Muscle of leg (tissue), 11 donors: ENCODE measurements around the gene PIGS. TPM values are rescaled to one million over a fixed set of nuclear protein-coding genes. Genes with fewer than 3 reads are reported as not detected.

Source experiments
- DNase-seq: peaks from one replicate; pipeline ENCODE4 v3.0.0; 2013
- H3K27ac ChIP-seq: one replicate; pipeline ENCODE4 v1.5.1; 2013; ENCODE audit warnings: mild to moderate bottlenecking, low read length, control low read depth
- H3K27me3 ChIP-seq: one replicate; pipeline ENCODE4 v1.6.1; 2013; ENCODE audit warnings: low read length; ENCODE audit not compliant: control insufficient read depth, insufficient read depth
- H3K36me3 ChIP-seq: one replicate; pipeline ENCODE4 v1.6.1; 2013; ENCODE audit warnings: low read length; ENCODE audit not compliant: control insufficient read depth, insufficient read depth
- H3K4me1 ChIP-seq: one replicate; pipeline ENCODE4 v1.6.1; 2013; ENCODE audit warnings: low read length; ENCODE audit not compliant: control insufficient read depth, insufficient read depth
- H3K4me3 ChIP-seq: one replicate; pipeline ENCODE4 v1.5.1; 2013; ENCODE audit warnings: low read length, control low read depth
- H3K9me3 ChIP-seq: replicated peaks from 2 replicates; pipeline ENCODE4 v1.6.1; 2013; ENCODE audit warnings: low read depth, low read length; ENCODE audit not compliant: control insufficient read depth
- WGBS: methylation state at CpG from one replicate; pipeline ENCODE4 v1.1.5; 2013; ENCODE audit warnings: missing lambda C conversion rate; ENCODE audit not compliant: insufficient coverage; 5-methylcytosine and 5-hydroxymethylcytosine counted together
- polyA plus RNA-seq, 8 donors: library from polyadenylated mRNA; unstranded; fragments of 120-200 nt; gene quantifications; one replicate each; pipeline versions ENCODE4 v1.2.1 to v1.2.3, GENCODE V29; 2013; ENCODE audit warnings: inconsistent platforms in 1 of 8, low replicate concordance in 1 of 8; ENCODE audit not compliant: insufficient read length in 8 of 8, insufficient read depth in 1 of 8
- total RNA-seq: library from RNA; stranded (reverse); fragments of 120-200 nt; gene quantifications from one replicate; pipeline ENCODE4 v1.2.4, GENCODE V29; 2013

Gene PIGS
- total and polyA plus RNA-seq, 9 donors, result 29.4 to 57.3 (median 44.7) TPM

DNA sequence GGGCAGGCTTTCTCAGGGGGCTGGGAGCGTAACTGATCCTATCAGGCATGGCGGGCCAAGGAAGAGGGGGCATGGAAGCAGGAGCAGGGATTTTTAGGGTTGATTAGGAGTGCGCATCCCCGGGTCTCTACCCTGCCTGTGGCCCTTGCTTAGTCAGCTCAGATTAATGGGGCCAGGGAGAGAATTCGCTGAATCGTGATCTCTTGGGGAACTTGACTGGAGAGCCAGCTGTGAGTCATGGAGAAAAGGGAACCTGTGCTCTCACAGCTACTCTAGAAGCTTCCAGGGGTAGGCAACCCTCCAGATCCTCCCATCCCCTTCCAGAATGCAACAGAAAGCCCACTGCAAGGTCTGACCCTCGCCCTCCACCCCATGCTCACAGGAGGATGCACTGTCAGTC, 61.5 kb downstream of the PIGS start:
- DNase-seq, result peak; percentile 56
- WGBS, result 50% methylated on average over 4 of the region's 7 CpGs
- Histone ChIP-seq H3K4me3 (no peak overlapping the region), H3K27ac (no peak overlapping the region), H3K9me3 (no peaks in the 10 kb centered on the region), H3K4me1 (no peaks in the 10 kb centered on the region), H3K27me3 (peaks cover 70% of the 10 kb centered on the region), H3K36me3 (no peaks in the 10 kb centered on the region)

DNA sequence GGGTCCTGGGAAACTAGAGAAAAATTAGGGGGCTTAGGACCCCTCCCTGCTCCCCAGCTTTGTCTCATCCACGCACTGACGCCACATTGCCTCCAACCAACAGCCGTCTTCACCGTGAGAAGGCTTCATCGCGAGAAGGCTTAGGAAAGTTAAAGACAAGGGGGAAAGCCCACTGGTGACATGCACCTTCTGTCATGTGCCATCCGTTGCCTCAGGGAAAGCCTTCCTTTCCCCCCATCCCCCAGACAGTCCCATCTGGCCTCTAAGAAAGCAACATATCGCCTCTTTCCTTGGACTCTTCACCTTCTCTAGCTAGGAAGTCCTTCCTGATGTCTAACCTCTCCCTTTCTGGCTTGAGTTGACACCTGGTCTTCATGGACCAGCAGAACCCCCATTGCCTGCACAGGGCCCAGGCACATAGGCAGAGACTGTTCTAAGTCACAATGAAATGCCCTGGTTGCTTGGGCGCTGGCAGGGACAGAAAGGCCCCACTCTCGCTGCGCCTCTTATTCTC, 63.1 kb downstream of the PIGS start:
- Histone ChIP-seq H3K4me3 (no peak overlapping the region), H3K9me3 (no peaks in the 10 kb centered on the region), H3K36me3 (no peaks in the 10 kb centered on the region), H3K27ac (no peak overlapping the region), H3K27me3 (peaks cover 59% of the 10 kb centered on the region), H3K4me1 (no peaks in the 10 kb centered on the region)
- 65% methylated on average over 4 of the region's 11 CpGs for WGBS
- DNase-seq, result no peak

- Histone ChIP-seq H3K27me3 (peaks cover 59% of the 10 kb centered on the region), H3K4me3 (no peak overlapping the region), H3K9me3 (no peaks in the 10 kb centered on the region), H3K27ac (no peak overlapping the region), H3K4me1 (no peaks in the 10 kb centered on the region), H3K36me3 (no peaks in the 10 kb centered on the region)
- WGBS, result 18% methylated on average over 18 of the region's 24 CpGs
- DNase-seq, result no peak
Observed at GRCh38 chr17:28507567-28508203, 63.6 kb downstream of the PIGS start.

DNA sequence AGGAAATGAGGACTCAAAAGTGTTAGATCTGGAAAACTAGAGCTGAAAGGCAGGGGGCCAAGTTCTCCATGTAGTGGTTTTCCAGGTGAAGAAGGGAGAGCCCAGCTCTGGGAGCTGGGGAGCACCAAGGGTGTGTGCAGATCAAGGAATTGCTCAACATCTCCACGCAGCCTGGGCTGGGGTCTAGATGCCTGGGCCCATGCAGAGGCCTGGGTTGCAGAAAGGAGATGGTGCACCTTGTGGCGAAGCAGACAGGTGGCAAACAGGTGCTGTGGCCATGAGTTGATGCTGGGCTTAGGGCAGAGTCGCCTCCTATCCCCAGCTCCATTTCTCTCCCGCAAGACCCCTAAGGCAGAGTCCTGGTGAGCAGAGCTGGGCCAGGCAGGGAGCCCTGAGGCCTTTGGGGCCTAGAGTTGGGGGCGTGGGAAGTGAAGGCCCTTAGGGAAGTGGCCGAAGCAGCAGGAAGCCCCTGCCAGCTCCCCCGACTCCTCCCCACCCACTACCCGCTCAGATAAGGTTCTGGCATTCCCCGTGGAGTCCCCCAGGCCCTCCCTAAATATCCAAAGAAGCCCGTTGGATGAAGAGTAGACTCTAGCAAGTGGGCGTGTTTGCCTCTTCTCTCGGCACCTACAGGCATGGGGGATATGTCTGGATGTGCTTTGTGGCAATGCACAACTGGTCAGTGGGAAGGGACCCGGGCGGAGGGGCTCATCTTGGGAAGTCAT, 64.4 kb downstream of the PIGS start:
- DNase-seq, result no peak
- H3K36me3 ChIP-seq, result no peaks in the 10 kb centered on the region
- no peaks in the 10 kb centered on the region for H3K9me3 ChIP-seq
- H3K27ac ChIP-seq, result no peak overlapping the region
- no peaks in the 10 kb centered on the region for H3K4me1 ChIP-seq
- peaks cover 51% of the 10 kb centered on the region for H3K27me3 ChIP-seq
- WGBS, result 72% methylated on average over 4 of the region's 14 CpGs
- no peak overlapping the region for H3K4me3 ChIP-seq

DNA sequence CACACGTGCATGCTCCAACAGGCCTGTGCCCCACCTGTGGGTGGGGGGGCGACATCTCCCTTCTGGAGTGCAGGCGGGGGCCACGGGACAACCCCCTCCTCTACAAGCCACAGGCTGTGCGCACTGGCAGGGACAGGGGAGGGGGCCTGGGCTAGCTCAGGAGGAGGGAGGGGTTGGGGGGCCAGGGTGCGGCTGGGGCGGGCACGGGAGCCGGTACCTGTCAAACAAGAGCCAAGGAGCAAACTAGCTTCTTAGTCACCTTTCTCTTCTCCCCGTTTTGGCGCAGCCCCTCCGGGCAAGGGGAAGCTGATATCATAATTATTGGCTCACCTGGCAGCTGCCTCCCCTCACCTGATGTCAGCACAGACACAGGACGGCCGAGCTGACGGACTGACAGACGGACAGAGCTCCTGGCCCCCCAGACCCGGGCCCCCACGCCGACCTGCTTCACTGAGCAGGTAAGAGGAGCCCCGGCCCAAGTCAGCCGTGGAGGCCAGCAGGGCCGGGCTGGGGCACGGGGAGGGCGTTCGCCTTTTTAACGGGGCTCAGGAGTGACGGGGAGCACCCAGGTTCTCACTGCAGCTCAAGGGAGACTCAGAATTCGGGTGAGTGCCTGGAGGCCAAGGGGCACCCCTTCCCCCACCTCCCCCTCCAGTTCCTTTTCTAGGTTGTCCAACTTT, 65.2 kb downstream of the PIGS start, which contains the start of gene FOXN1:
Gene FOXN1 (plus strand): TSS at position 363 of the 680 bp plus-strand sequence. CDS start 17,622 bp downstream, outside the sequence.
- Histone ChIP-seq H3K9me3 (no peaks in the 10 kb centered on the region), H3K27ac (no peak within 1 kb of the TSS), H3K27me3 (peaks cover 44% of the 10 kb centered on the region), H3K36me3 (no peaks in the 10 kb centered on the region), H3K4me3 (no peak within 1 kb of the TSS), H3K4me1 (no peaks in the 10 kb centered on the region)
- 60% methylated on average over 13 of the region's 28 CpGs for WGBS
- no peak for DNase-seq

DNA sequence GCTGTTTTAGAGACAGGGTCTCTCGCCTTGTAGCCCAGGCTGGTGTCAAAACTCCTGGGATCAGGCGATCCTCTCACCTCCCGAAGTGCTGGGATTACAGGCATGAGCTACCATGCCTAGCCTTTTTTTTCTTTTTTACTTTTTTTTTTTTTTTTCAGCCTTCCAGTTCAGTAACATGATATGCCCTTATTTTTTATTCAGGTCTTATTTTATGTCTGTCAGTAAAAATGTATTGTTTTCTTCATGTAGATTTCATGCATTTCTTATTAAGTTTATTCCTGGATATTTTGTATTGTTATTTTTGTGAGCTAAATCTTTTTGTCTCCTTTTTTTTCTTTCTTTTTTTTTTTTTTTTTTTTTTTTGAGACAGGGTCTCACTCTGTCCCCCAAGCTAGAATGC, 67.9 kb downstream of the PIGS start:
- no peak overlapping the region for H3K27ac ChIP-seq
- no CpG with 5 or more reads among the region's 3 CpGs for WGBS
- no peaks in the 10 kb centered on the region for H3K36me3 ChIP-seq
- H3K9me3 ChIP-seq, result no peaks in the 10 kb centered on the region
- H3K4me3 ChIP-seq, result no peak overlapping the region
- H3K4me1 ChIP-seq, result no peaks in the 10 kb centered on the region
- no peak for DNase-seq
- H3K27me3 ChIP-seq, result peaks cover 28% of the 10 kb centered on the region

Other genes with a start within 250 kb of the PIGS start
- 34.3 TPM for gene IFT20, start 236.1 kb downstream of the PIGS start, total RNA-seq
- 10 to 100 TPM; 27.7 to 40.4 (median 35.0) TPM for gene IFT20, start 236.1 kb downstream of the PIGS start, polyA plus RNA-seq
- 21.7 TPM for gene TNFAIP1, start 235.8 kb downstream of the PIGS start, total RNA-seq
- 10 to 100 TPM; 27.1 to 37.3 (median 33.7) TPM for gene TNFAIP1, start 235.8 kb downstream of the PIGS start, polyA plus RNA-seq
- gene POLDIP2, start 214.0 kb downstream of the PIGS start, total RNA-seq, result 53.0 TPM
- 10 to 100 TPM; 57.1 to 65.2 (median 60.5) TPM for gene POLDIP2, start 214.0 kb downstream of the PIGS start, polyA plus RNA-seq
- not detected for gene SEBOX, start 206.3 kb downstream of the PIGS start, total RNA-seq
- gene SEBOX, start 206.3 kb downstream of the PIGS start, polyA plus RNA-seq, result not detected
- gene VTN, start 201.2 kb downstream of the PIGS start, total RNA-seq, result 0.58 TPM
- 1 to 10 TPM in 3 of 8 donors, under 1 TPM in 5; 0.21 to 6.5 (median 0.36) TPM for gene VTN, start 201.2 kb downstream of the PIGS start, polyA plus RNA-seq
- gene SARM1, start 199.8 kb downstream of the PIGS start, total RNA-seq, result 3.3 TPM
- gene SARM1, start 199.8 kb downstream of the PIGS start, polyA plus RNA-seq, result 1 to 10 TPM; 4.8 to 7.3 (median 5.8) TPM
- gene SLC46A1, start 165.3 kb downstream of the PIGS start, total RNA-seq, result 8.2 TPM
- gene SLC46A1, start 165.3 kb downstream of the PIGS start, polyA plus RNA-seq, result 1 to 10 TPM; 5.8 to 9.0 (median 8.0) TPM
- gene SLC13A2, start 97.9 kb downstream of the PIGS start, total RNA-seq, result not detected
- under 1 TPM in 2 of 8 donors, not detected in 6; 0.09 to 0.12 TPM for gene SLC13A2, start 97.9 kb downstream of the PIGS start, polyA plus RNA-seq
- gene FOXN1, start 65.2 kb downstream of the PIGS start, total RNA-seq, result not detected
- gene FOXN1, start 65.2 kb downstream of the PIGS start, polyA plus RNA-seq, result 1 to 10 TPM in 1 of 8 donors, under 1 TPM in 2, not detected in 5; 0.04 to 2.1 (median 0.07) TPM
- gene UNC119, start 18.9 kb downstream of the PIGS start, total RNA-seq, result 17.6 TPM
- 10 to 100 TPM; 15.6 to 20.7 (median 17.8) TPM for gene UNC119, start 18.9 kb downstream of the PIGS start, polyA plus RNA-seq
- gene ALDOC, start 5.4 kb upstream of the PIGS start, total RNA-seq, result 2.7 TPM
- gene ALDOC, start 5.4 kb upstream of the PIGS start, polyA plus RNA-seq, result 1 to 10 TPM; 1.7 to 4.4 (median 2.5) TPM
- 16.1 TPM for gene SPAG5, start 27.5 kb upstream of the PIGS start, total RNA-seq
- 10 to 100 TPM; 25.5 to 42.0 (median 31.4) TPM for gene SPAG5, start 27.5 kb upstream of the PIGS start, polyA plus RNA-seq
- gene RSKR, start 42.7 kb upstream of the PIGS start, total RNA-seq, result 7.4 TPM
- gene RSKR, start 42.7 kb upstream of the PIGS start, polyA plus RNA-seq, result 10 to 100 TPM in 6 of 8 donors, 1 to 10 TPM in 2; 6.6 to 22.8 (median 13.2) TPM
- 52.9 TPM for gene BLTP2, start 73.6 kb upstream of the PIGS start, total RNA-seq
- 10 to 100 TPM; 46.4 to 65.5 (median 51.5) TPM for gene BLTP2, start 73.6 kb upstream of the PIGS start, polyA plus RNA-seq
- 46.1 TPM for gene SDF2, start 90.4 kb upstream of the PIGS start, total RNA-seq
- gene SDF2, start 90.4 kb upstream of the PIGS start, polyA plus RNA-seq, result 10 to 100 TPM; 35.5 to 50.4 (median 40.2) TPM
- gene SUPT6H, start 90.7 kb upstream of the PIGS start, total RNA-seq, result 28.1 TPM
- gene SUPT6H, start 90.7 kb upstream of the PIGS start, polyA plus RNA-seq, result 10 to 100 TPM; 34.6 to 53.3 (median 44.2) TPM
- 0.80 TPM for gene PROCA1, start 140.4 kb upstream of the PIGS start, total RNA-seq
- gene PROCA1, start 140.4 kb upstream of the PIGS start, polyA plus RNA-seq, result 1 to 10 TPM; 3.0 to 5.5 (median 3.2) TPM
- gene RAB34, start 146.3 kb upstream of the PIGS start, total RNA-seq, result 86.4 TPM
- gene RAB34, start 146.3 kb upstream of the PIGS start, polyA plus RNA-seq, result 100 to 1,000 TPM in 2 of 8 donors, 10 to 100 TPM in 6; 67.9 to 106 (median 82.0) TPM
- gene RPL23A, start 148.5 kb upstream of the PIGS start, total RNA-seq, result 2,275 TPM
- 1,000 to 10,000 TPM in 6 of 8 donors, 100 to 1,000 TPM in 2; 953 to 1,341 (median 1,138) TPM for gene RPL23A, start 148.5 kb upstream of the PIGS start, polyA plus RNA-seq
- gene TLCD1, start 154.7 kb upstream of the PIGS start, total RNA-seq, result 2.3 TPM
- gene TLCD1, start 154.7 kb upstream of the PIGS start, polyA plus RNA-seq, result 1 to 10 TPM; 3.7 to 5.6 (median 4.1) TPM
- 1.9 TPM for gene NEK8, start 157.3 kb upstream of the PIGS start, total RNA-seq
- 1 to 10 TPM; 2.1 to 3.9 (median 2.7) TPM for gene NEK8, start 157.3 kb upstream of the PIGS start, polyA plus RNA-seq
- gene TRAF4, start 172.5 kb upstream of the PIGS start, total RNA-seq, result 24.2 TPM
- 10 to 100 TPM; 58.5 to 91.2 (median 66.1) TPM for gene TRAF4, start 172.5 kb upstream of the PIGS start, polyA plus RNA-seq